Measurements from ENCODE around the gene POP7.

The POP7 gene

DNA sequence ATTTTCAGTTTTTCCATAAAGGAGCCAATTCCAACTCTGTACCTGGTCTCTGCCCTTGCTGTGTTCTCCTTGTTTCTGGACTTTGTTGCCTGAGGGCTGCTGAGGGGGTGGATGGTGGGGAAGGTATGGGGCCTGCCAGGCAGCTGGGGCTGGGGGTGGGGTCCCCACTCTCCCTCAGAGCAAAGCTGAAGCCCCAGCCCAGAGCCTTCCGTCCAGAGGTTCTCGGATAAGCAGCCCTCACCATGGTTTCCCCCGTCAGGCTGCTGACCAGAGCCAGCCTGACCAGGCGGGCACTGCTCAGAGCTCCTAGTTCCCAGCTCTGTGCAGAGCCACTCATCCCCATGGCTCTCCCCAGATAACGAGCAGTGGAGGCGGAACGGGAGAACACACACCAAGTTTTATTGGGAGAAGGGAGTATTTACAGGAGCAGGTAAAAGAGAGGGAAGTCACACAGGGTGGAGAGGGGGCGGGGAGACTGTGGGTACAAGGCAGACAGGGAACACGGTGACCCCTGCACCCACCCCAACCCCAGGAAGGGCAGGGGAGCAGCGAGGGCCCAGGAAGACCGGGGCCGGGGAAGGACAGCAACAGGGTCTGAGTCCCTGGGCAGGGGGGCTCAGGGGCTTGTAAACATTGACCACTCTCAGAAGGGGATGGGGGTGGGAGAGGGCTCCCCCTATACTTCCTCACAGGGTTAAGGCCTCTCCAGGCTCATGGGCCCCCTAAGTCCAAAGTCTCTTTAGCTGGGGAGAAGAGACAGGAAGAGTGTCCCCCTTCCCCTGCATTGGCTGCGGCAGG, 26.6 kb upstream of the POP7 start:
- Histone ChIP-seq H3K4me3 (ENCODE audit: insufficient read depth, low read length, poor library complexity, severe bottlenecking) (no peak overlapping the region), H3K9ac (ENCODE audit: low read length) (no peak overlapping the region), H3K9me2 (replicated peaks; ENCODE audit: insufficient read depth, low read length) (no peaks in the 10 kb centered on the region), H3F3A (ENCODE audit: insufficient read depth) (peaks cover 24% of the 10 kb centered on the region), H3K4me2 (ENCODE audit: low read depth, low read length, poor library complexity, severe bottlenecking) (no peak overlapping the region), H3K9me3 (ENCODE audit: insufficient read depth, low read length) (no peaks in the 10 kb centered on the region), H2AFZ (ENCODE audit: low read depth, low read length, severe bottlenecking) (no peak overlapping the region), H3K27ac (ENCODE audit: low read depth, low read length) (no peak overlapping the region), H3K79me2 (ENCODE audit: insufficient read depth, low read length) (peaks cover 11% of the 10 kb centered on the region), H3K27me3 (ENCODE audit: low read length) (no peaks in the 10 kb centered on the region), H4K20me1 (ENCODE audit: low read depth, low read length) (no peaks in the 10 kb centered on the region; the same call in 1 of the 2 replicates), H3K36me3 (ENCODE audit: low read length) (no peaks in the 10 kb centered on the region)
- TF ChIP-seq, protein P1, sequence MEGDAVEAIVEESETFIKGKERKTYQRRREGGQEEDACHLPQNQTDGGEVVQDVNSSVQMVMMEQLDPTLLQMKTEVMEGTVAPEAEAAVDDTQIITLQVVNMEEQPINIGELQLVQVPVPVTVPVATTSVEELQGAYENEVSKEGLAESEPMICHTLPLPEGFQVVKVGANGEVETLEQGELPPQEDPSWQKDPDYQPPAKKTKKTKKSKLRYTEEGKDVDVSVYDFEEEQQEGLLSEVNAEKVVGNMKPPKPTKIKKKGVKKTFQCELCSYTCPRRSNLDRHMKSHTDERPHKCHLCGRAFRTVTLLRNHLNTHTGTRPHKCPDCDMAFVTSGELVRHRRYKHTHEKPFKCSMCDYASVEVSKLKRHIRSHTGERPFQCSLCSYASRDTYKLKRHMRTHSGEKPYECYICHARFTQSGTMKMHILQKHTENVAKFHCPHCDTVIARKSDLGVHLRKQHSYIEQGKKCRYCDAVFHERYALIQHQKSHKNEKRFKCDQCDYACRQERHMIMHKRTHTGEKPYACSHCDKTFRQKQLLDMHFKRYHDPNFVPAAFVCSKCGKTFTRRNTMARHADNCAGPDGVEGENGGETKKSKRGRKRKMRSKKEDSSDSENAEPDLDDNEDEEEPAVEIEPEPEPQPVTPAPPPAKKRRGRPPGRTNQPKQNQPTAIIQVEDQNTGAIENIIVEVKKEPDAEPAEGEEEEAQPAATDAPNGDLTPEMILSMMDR (IDR thresholded peaks at IDR 0.05; ENCODE audit: insufficient read depth, low read length, poor library complexity, severe bottlenecking), result no peak

- no peaks in the 10 kb centered on the region for H3K27me3 ChIP-seq (ENCODE audit: low read length)
Measured at GRCh38 chr7:100679927-100680575, 25.9 kb upstream of the POP7 start.

DNA sequence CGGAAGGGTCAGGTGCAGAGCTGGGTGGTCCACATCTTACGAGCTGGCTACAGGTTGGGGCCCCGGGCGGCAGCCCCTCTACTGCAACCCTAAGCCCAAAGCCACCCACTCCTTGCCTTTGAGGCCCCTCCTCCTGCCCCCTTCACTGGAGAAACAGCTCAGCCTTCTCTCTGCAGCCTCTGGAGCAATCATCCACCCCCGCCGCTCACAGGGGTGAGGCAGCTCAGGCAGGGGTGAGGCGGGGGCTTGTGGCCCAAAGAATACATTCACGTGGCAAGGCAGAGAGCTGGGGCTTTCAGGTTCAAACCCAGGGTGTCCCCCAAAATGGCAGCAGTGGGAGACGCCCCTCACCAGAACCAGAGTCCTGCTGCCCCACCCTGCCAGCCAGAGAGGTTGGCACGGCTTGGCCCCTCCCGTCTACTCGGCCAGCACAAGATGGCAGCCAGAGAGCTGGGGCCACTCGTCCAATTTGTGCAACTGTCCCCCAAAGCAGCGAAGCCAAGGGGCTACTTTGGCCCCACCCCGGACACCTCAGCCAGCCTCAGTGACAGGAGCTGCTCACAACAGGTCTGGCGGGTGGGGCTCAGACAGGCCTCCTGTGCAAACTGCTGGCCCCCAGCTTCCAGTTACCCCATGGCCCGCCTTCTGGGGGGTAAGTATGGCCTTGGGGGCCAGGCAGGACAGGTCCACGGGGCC, 25.2 kb upstream of the POP7 start:
- Histone ChIP-seq H3K79me2 (ENCODE audit: insufficient read depth, low read length) (no peaks in the 10 kb centered on the region), H3K27ac (ENCODE audit: low read depth, low read length) (no peak overlapping the region), H4K20me1 (ENCODE audit: low read depth, low read length) (no peaks in the 10 kb centered on the region; the same call in 1 of the 2 replicates), H2AFZ (ENCODE audit: low read depth, low read length, severe bottlenecking) (no peak overlapping the region), H3K36me3 (ENCODE audit: low read length) (no peaks in the 10 kb centered on the region), H3K9ac (ENCODE audit: low read length) (no peak overlapping the region), H3F3A (ENCODE audit: insufficient read depth) (peaks cover 24% of the 10 kb centered on the region), H3K9me2 (replicated peaks; ENCODE audit: insufficient read depth, low read length) (no peaks in the 10 kb centered on the region), H3K9me3 (ENCODE audit: insufficient read depth, low read length) (no peaks in the 10 kb centered on the region), H3K4me2 (ENCODE audit: low read depth, low read length, poor library complexity, severe bottlenecking) (no peak overlapping the region), H3K27me3 (ENCODE audit: low read length) (no peaks in the 10 kb centered on the region), H3K4me3 (ENCODE audit: insufficient read depth, low read length, poor library complexity, severe bottlenecking) (no peak overlapping the region)
- TF ChIP-seq, protein P1 (IDR thresholded peaks at IDR 0.05; ENCODE audit: insufficient read depth, low read length, poor library complexity, severe bottlenecking), result no peak
- no peak for TF ChIP-seq EZH2phosphoT487 (conservative IDR thresholded peaks at IDR 0.05; ENCODE audit: low read length)

More at GRCh38 chr7:100679927-100680575, 25.9 kb upstream of the POP7 start:
- no peaks in the 10 kb centered on the region for H3K9me3 ChIP-seq (ENCODE audit: insufficient read depth, low read length)
- H3K27ac ChIP-seq (ENCODE audit: low read depth, low read length), result no peak overlapping the region
- peaks cover 24% of the 10 kb centered on the region for H3F3A ChIP-seq (ENCODE audit: insufficient read depth)
- H3K4me3 ChIP-seq (ENCODE audit: insufficient read depth, low read length, poor library complexity, severe bottlenecking), result no peak overlapping the region
- H4K20me1 ChIP-seq (ENCODE audit: low read depth, low read length), result no peaks in the 10 kb centered on the region; the same call in 1 of the 2 replicates
- TF ChIP-seq EZH2phosphoT487 (conservative IDR thresholded peaks at IDR 0.05; ENCODE audit: low read length), result no peak
- TF ChIP-seq, protein P1 (IDR thresholded peaks at IDR 0.05; ENCODE audit: insufficient read depth, low read length, poor library complexity, severe bottlenecking), result no peak
- H3K9me2 ChIP-seq (replicated peaks; ENCODE audit: insufficient read depth, low read length), result no peaks in the 10 kb centered on the region
- no peaks in the 10 kb centered on the region for H3K36me3 ChIP-seq (ENCODE audit: low read length)
- no peak overlapping the region for H3K9ac ChIP-seq (ENCODE audit: low read length)
- peaks cover 5% of the 10 kb centered on the region; the same call in 1 of the 2 replicates for H3K79me2 ChIP-seq (ENCODE audit: insufficient read depth, low read length)
- no peak overlapping the region for H3K4me2 ChIP-seq (ENCODE audit: low read depth, low read length, poor library complexity, severe bottlenecking)
- H2AFZ ChIP-seq (ENCODE audit: low read depth, low read length, severe bottlenecking), result no peak overlapping the region
